Skeletal muscle satellite cell (primary cell): Measurements from ENCODE around the gene GPR132.

Experiments
- H3K27me3 ChIP-seq: 2 replicates; pipeline ENCODE4 v1.7.0; 2013; ENCODE audit warnings: low read length; ENCODE audit not compliant: control insufficient read depth, insufficient read depth
- H3K36me3 ChIP-seq: 2 replicates; pipeline ENCODE4 v1.7.0; 2013; ENCODE audit warnings: mild to moderate bottlenecking, control low read depth, low read length; ENCODE audit not compliant: insufficient read depth
- H3K4me1 ChIP-seq: 2 replicates; pipeline ENCODE4 v1.7.0; 2013; ENCODE audit warnings: low read length; ENCODE audit not compliant: control insufficient read depth, insufficient read depth
- H3K4me2 ChIP-seq: 2 replicates; pipeline ENCODE4 v1.7.0; 2013; ENCODE audit warnings: mild to moderate bottlenecking, low read length
- H3K4me3 ChIP-seq: 2 replicates; pipeline ENCODE4 v1.7.0; 2013; ENCODE audit warnings: low read length
- H3K9ac ChIP-seq: 2 replicates; pipeline ENCODE4 v1.7.0; 2013; ENCODE audit warnings: mild to moderate bottlenecking, low read depth, low read length, moderate library complexity
- H3K9me3 ChIP-seq: replicated peaks from 2 replicates; pipeline ENCODE4 v1.7.0; 2013; ENCODE audit warnings: mild to moderate bottlenecking, control low read depth, low read length

The GPR132 gene

GRCh38 chr14:105097794-105098127 is 32.5 kb upstream of the GPR132 start:
- H3K4me1 ChIP-seq = peaks cover 11% of the 10 kb centered on the region
- H3K27me3 ChIP-seq = peaks cover 38% of the 10 kb centered on the region
- no peak overlapping the region for H3K4me3 ChIP-seq
- H3K9ac ChIP-seq = no peak overlapping the region
- H3K9me3 ChIP-seq = peaks cover 6% of the 10 kb centered on the region
- no peak overlapping the region for H3K4me2 ChIP-seq
- H3K36me3 ChIP-seq = no peaks in the 10 kb centered on the region

GRCh38 chr14:105096206-105096875 is 31.1 kb upstream of the GPR132 start:
- Histone ChIP-seq H3K4me3 (no peak overlapping the region), H3K4me2 (no peak overlapping the region), H3K9ac (no peak overlapping the region), H3K9me3 (peaks cover 6% of the 10 kb centered on the region), H3K4me1 (peaks cover 25% of the 10 kb centered on the region), H3K36me3 (no peaks in the 10 kb centered on the region), H3K27me3 (peaks cover 28% of the 10 kb centered on the region)

GRCh38 chr14:105095236-105095805 is 30.1 kb upstream of the GPR132 start:
- Histone ChIP-seq H3K4me1 (peaks cover 35% of the 10 kb centered on the region), H3K4me3 (no peak overlapping the region), H3K27me3 (peaks cover 18% of the 10 kb centered on the region), H3K9me3 (peaks cover 6% of the 10 kb centered on the region), H3K4me2 (no peak overlapping the region), H3K36me3 (no peaks in the 10 kb centered on the region), H3K9ac (no peak overlapping the region)

GRCh38 chr14:105094193-105094907 is 29.1 kb upstream of the GPR132 start:
- H3K4me1 ChIP-seq = peaks cover 38% of the 10 kb centered on the region
- H3K9me3 ChIP-seq = peaks cover 2% of the 10 kb centered on the region
- no peaks in the 10 kb centered on the region for H3K36me3 ChIP-seq
- peak overlapping the region; percentile 85 for H3K4me2 ChIP-seq
- H3K27me3 ChIP-seq = peaks cover 9% of the 10 kb centered on the region
- H3K9ac ChIP-seq = peak overlapping the region; percentile 82
- H3K4me3 ChIP-seq = peak overlapping the region; percentile 75

GRCh38 chr14:105093431-105094192 is 28.4 kb upstream of the GPR132 start:
- no peaks in the 10 kb centered on the region for H3K36me3 ChIP-seq
- H3K9ac ChIP-seq = peak overlapping the region; percentile 82
- H3K4me3 ChIP-seq = peak overlapping the region; percentile 75
- H3K4me2 ChIP-seq = peak overlapping the region; percentile 85
- peaks cover 45% of the 10 kb centered on the region for H3K4me1 ChIP-seq
- no peaks in the 10 kb centered on the region for H3K9me3 ChIP-seq
- H3K27me3 ChIP-seq = peaks cover 6% of the 10 kb centered on the region

- peak overlapping the region; percentile 85 for H3K4me2 ChIP-seq
- H3K9ac ChIP-seq = peak overlapping the region; percentile 82
- no peaks in the 10 kb centered on the region for H3K36me3 ChIP-seq
- H3K9me3 ChIP-seq = no peaks in the 10 kb centered on the region
- peaks cover 50% of the 10 kb centered on the region for H3K4me1 ChIP-seq
- peak overlapping the region; percentile 75 for H3K4me3 ChIP-seq
- peaks cover 4% of the 10 kb centered on the region for H3K27me3 ChIP-seq
These were observed 27.8 kb upstream of the GPR132 start for GRCh38 chr14:105093038-105093430.

- Histone ChIP-seq H3K9ac (peak overlapping the region; percentile 50), H3K36me3 (no peaks in the 10 kb centered on the region), H3K4me2 (peak overlapping the region; percentile 85), H3K9me3 (no peaks in the 10 kb centered on the region), H3K27me3 (peaks cover 4% of the 10 kb centered on the region), H3K4me3 (peak overlapping the region; percentile 75), H3K4me1 (peaks cover 57% of the 10 kb centered on the region)
These were observed 27.2 kb upstream of the GPR132 start for GRCh38 chr14:105092171-105093037.

GRCh38 chr14:105091517-105092170 is 26.4 kb upstream of the GPR132 start:
- Histone ChIP-seq H3K4me3 (peak overlapping the region; percentile 44), H3K4me1 (peaks cover 63% of the 10 kb centered on the region), H3K27me3 (no peaks in the 10 kb centered on the region)

GRCh38 chr14:105091054-105091516 is 25.9 kb upstream of the GPR132 start:
- Histone ChIP-seq H3K36me3 (no peaks in the 10 kb centered on the region), H3K4me2 (peak overlapping the region; percentile 85), H3K27me3 (no peaks in the 10 kb centered on the region), H3K9ac (no peak overlapping the region), H3K4me1 (peaks cover 66% of the 10 kb centered on the region), H3K4me3 (no peak overlapping the region), H3K9me3 (no peaks in the 10 kb centered on the region)

More at GRCh38 chr14:105091517-105092170, 26.4 kb upstream of the GPR132 start:
- peak overlapping the region; percentile 85 for H3K4me2 ChIP-seq
- peak overlapping the region; percentile 44 for H3K9ac ChIP-seq
- H3K36me3 ChIP-seq = no peaks in the 10 kb centered on the region
- H3K9me3 ChIP-seq = no peaks in the 10 kb centered on the region

- Histone ChIP-seq H3K27me3 (peaks cover under 1% of the 10 kb centered on the region), H3K4me3 (no peak overlapping the region), H3K9ac (no peak overlapping the region), H3K4me1 (peaks cover 66% of the 10 kb centered on the region), H3K36me3 (no peaks in the 10 kb centered on the region), H3K4me2 (no peak overlapping the region), H3K9me3 (no peaks in the 10 kb centered on the region)
These were observed 25.3 kb upstream of the GPR132 start for GRCh38 chr14:105090493-105091053.
